ENCODE results near the gene RNF111. TPM values are rescaled to one million over a fixed set of nuclear protein-coding genes. Genes with fewer than 3 reads are reported as not detected.
A peak's percentile ranks its signal among the peaks of the same experiment; 100 is the strongest.

The RNF111 gene
- total RNA-seq, 1 donor from 2014 or later: 20.3 TPM

- intact Hi-C loops (cut with micrococcal nuclease): no loop called here
- no peak for TF ChIP-seq CTCF (IDR thresholded peaks at IDR 0.05; ENCODE audit: borderline replicate concordance)
- Histone ChIP-seq H3K4me1 (no peaks in the 10 kb centered on the region), H3K27me3 (ENCODE audit: low read depth) (no peaks in the 10 kb centered on the region), H3K36me3 (peaks cover 55% of the 10 kb centered on the region), H3K9me3 (replicated peaks) (peaks cover 8% of the 10 kb centered on the region), H3K4me3 (no peak overlapping the region), H3K27ac (replicated peaks) (no peak overlapping the region)
- DNase-seq: no peak
These were observed 87.1 kb downstream of the RNF111 start for GRCh38 chr15:59074607-59075006.

GRCh38 chr15:59087731-59088130 is 100.3 kb downstream of the RNF111 start:
- Histone ChIP-seq H3K4me1 (no peaks in the 10 kb centered on the region), H3K4me3 (no peak overlapping the region), H3K9me3 (replicated peaks) (no peaks in the 10 kb centered on the region), H3K36me3 (peaks cover 95% of the 10 kb centered on the region), H3K27ac (replicated peaks) (no peak overlapping the region), H3K27me3 (ENCODE audit: low read depth) (no peaks in the 10 kb centered on the region)
- no peak for DNase-seq
- intact Hi-C loops (cut with micrococcal nuclease): no loop called here
- no peak for TF ChIP-seq CTCF (IDR thresholded peaks at IDR 0.05; ENCODE audit: borderline replicate concordance)

- intact Hi-C loops (cut with micrococcal nuclease): no loop called here
- Histone ChIP-seq H3K27me3 (ENCODE audit: low read depth) (no peaks in the 10 kb centered on the region), H3K36me3 (peaks cover 84% of the 10 kb centered on the region), H3K4me1 (no peaks in the 10 kb centered on the region), H3K9me3 (replicated peaks) (no peaks in the 10 kb centered on the region), H3K27ac (replicated peaks) (no peak overlapping the region), H3K4me3 (no peak overlapping the region)
- TF ChIP-seq CTCF (IDR thresholded peaks at IDR 0.05; ENCODE audit: borderline replicate concordance): no peak
- no peak for DNase-seq
These were observed 106.6 kb downstream of the RNF111 start for GRCh38 chr15:59094077-59094476.

- peaks cover 64% of the 10 kb centered on the region for H3K36me3 ChIP-seq
- DNase-seq: no peak
- H3K4me1 ChIP-seq: no peaks in the 10 kb centered on the region
- TF ChIP-seq CTCF (IDR thresholded peaks at IDR 0.05; ENCODE audit: borderline replicate concordance): no peak
- H3K9me3 ChIP-seq (replicated peaks): no peaks in the 10 kb centered on the region
- no peak overlapping the region for H3K27ac ChIP-seq (replicated peaks)
- intact Hi-C loops (cut with micrococcal nuclease): no loop called here
- no peaks in the 10 kb centered on the region for H3K27me3 ChIP-seq (ENCODE audit: low read depth)
- H3K4me3 ChIP-seq: no peak overlapping the region
These were observed 109.0 kb downstream of the RNF111 start for GRCh38 chr15:59096429-59096828.

GRCh38 chr15:59099162-59099685 is 111.8 kb downstream of the RNF111 start:
- peaks cover 1% of the 10 kb centered on the region for H3K4me1 ChIP-seq
- H3K4me3 ChIP-seq: no peak overlapping the region
- no peak for DNase-seq
- no peaks in the 10 kb centered on the region for H3K27me3 ChIP-seq (ENCODE audit: low read depth)
- intact Hi-C loops (cut with micrococcal nuclease): no loop called here
- TF ChIP-seq CTCF (IDR thresholded peaks at IDR 0.05; ENCODE audit: borderline replicate concordance): no peak
- no peaks in the 10 kb centered on the region for H3K9me3 ChIP-seq (replicated peaks)
- no peak overlapping the region for H3K27ac ChIP-seq (replicated peaks)
- H3K36me3 ChIP-seq: peaks cover 40% of the 10 kb centered on the region

GRCh38 chr15:59104602-59104911 is 117.1 kb downstream of the RNF111 start:
- intact Hi-C loops (cut with micrococcal nuclease): no loop called here
- peaks cover 3% of the 10 kb centered on the region for H3K36me3 ChIP-seq
- no peak for TF ChIP-seq CTCF (IDR thresholded peaks at IDR 0.05; ENCODE audit: borderline replicate concordance)
- H3K4me3 ChIP-seq: peak overlapping the region; percentile 69
- H3K27me3 ChIP-seq (ENCODE audit: low read depth): no peaks in the 10 kb centered on the region
- peak overlapping the region; percentile 28 for H3K27ac ChIP-seq (replicated peaks)
- H3K4me1 ChIP-seq: peaks cover 13% of the 10 kb centered on the region
- H3K9me3 ChIP-seq (replicated peaks): no peaks in the 10 kb centered on the region
- DNase-seq: no peak

Measured in left ventricle myocardium inferior (tissue), 1 donor.